Measurements from ENCODE around the gene AAGAB. TPM values are rescaled to one million over a fixed set of nuclear protein-coding genes. Genes with fewer than 3 reads are reported as not detected.

The AAGAB gene
- total RNA-seq, 1 experiment from 2014 or later: 56.5 TPM

- POLR2A ChIA-PET (ENCODE audit: unreplicated experiment): interaction anchor here (0.5 to 0.7 kb wide), 2 partner anchors 17 to 82 kb away, joined by 3 read pairs; no protein-coding TSS in a partner anchor
- TF ChIP-seq EZH2 (IDR thresholded peaks at IDR 0.05; ENCODE audit: low read depth): no peak
- no peak for TF ChIP-seq CTCF (conservative IDR thresholded peaks at IDR 0.05)
- H3K4me3 ChIP-seq: no peak overlapping the region
- CTCF ChIA-PET: no interaction called here
- peaks cover 15% of the 10 kb centered on the region for H3K36me3 ChIP-seq (ENCODE audit: low read depth)
- intact Hi-C loops (cut with micrococcal nuclease; ENCODE audit: unreplicated experiment): no loop called here
- H3F3A ChIP-seq (ENCODE audit: insufficient read depth, low read depth): peaks cover 11% of the 10 kb centered on the region; the same call in 1 of the 2 replicates
- H3K9me3 ChIP-seq (ENCODE audit: insufficient read depth, low read depth): no peaks in the 10 kb centered on the region
- no peak overlapping the region for H2AFZ ChIP-seq
- no peak for DNase-seq
- no TSS peak for BruUV-seq (replicated peaks)
- H3K27ac ChIP-seq: peak overlapping the region; percentile 37
- no peaks in the 10 kb centered on the region for H3K9me2 ChIP-seq (ENCODE audit: insufficient read depth)
- no peaks in the 10 kb centered on the region for H3K27me3 ChIP-seq (ENCODE audit: insufficient read depth, low read depth)
- peaks cover 6% of the 10 kb centered on the region; the same call in 1 of the 2 replicates for H4K20me1 ChIP-seq (ENCODE audit: insufficient read depth)
- no peak overlapping the region for H3K4me2 ChIP-seq
- peaks cover 86% of the 10 kb centered on the region for H3K79me2 ChIP-seq (ENCODE audit: low read depth)
- peaks cover 14% of the 10 kb centered on the region for H3K4me1 ChIP-seq (replicated peaks; ENCODE audit: insufficient read depth)
Observed at GRCh38 chr15:67161412-67161811, 93.0 kb downstream of the AAGAB start.

- no peak for TF ChIP-seq EZH2 (IDR thresholded peaks at IDR 0.05; ENCODE audit: low read depth)
- Histone ChIP-seq H3K4me3 (no peak overlapping the region), H2AFZ (no peak overlapping the region), H3K9me2 (ENCODE audit: insufficient read depth) (no peaks in the 10 kb centered on the region), H3K4me1 (replicated peaks; ENCODE audit: insufficient read depth) (peaks cover 36% of the 10 kb centered on the region), H3K36me3 (ENCODE audit: low read depth) (peaks cover 41% of the 10 kb centered on the region), H3K9me3 (ENCODE audit: insufficient read depth, low read depth) (no peaks in the 10 kb centered on the region), H3F3A (ENCODE audit: insufficient read depth, low read depth) (peaks cover 28% of the 10 kb centered on the region; the same call in 1 of the 2 replicates), H3K4me2 (no peak overlapping the region), H4K20me1 (ENCODE audit: insufficient read depth) (peaks cover 6% of the 10 kb centered on the region; the same call in 1 of the 2 replicates), H3K79me2 (ENCODE audit: low read depth) (peaks cover 98% of the 10 kb centered on the region), H3K27ac (peak overlapping the region; percentile 26; the same call in 1 of the 2 replicates), H3K27me3 (ENCODE audit: insufficient read depth, low read depth) (no peaks in the 10 kb centered on the region)
- intact Hi-C loops (cut with micrococcal nuclease; ENCODE audit: unreplicated experiment): no loop called here
- ChIA-PET CTCF (no interaction called here), POLR2A (ENCODE audit: unreplicated experiment) (no interaction called here)
- no peak for DNase-seq
- BruUV-seq (replicated peaks): no TSS peak
Observed at GRCh38 chr15:67158367-67158766, 96.1 kb downstream of the AAGAB start.

- peaks cover 97% of the 10 kb centered on the region for H3K79me2 ChIP-seq (ENCODE audit: low read depth)
- no peak for DNase-seq
- intact Hi-C loops (cut with micrococcal nuclease; ENCODE audit: unreplicated experiment): no loop called here
Observed at GRCh38 chr15:67157521-67158252, 96.8 kb downstream of the AAGAB start.

More at GRCh38 chr15:67157521-67158252, 96.8 kb downstream of the AAGAB start:
- Histone ChIP-seq H4K20me1 (ENCODE audit: insufficient read depth) (peaks cover 6% of the 10 kb centered on the region; the same call in 1 of the 2 replicates), H3K9me3 (ENCODE audit: insufficient read depth, low read depth) (no peaks in the 10 kb centered on the region), H3F3A (ENCODE audit: insufficient read depth, low read depth) (peaks cover 33% of the 10 kb centered on the region; the same call in 1 of the 2 replicates), H3K27me3 (ENCODE audit: insufficient read depth, low read depth) (no peaks in the 10 kb centered on the region), H3K4me2 (no peak overlapping the region), H3K9me2 (ENCODE audit: insufficient read depth) (no peaks in the 10 kb centered on the region), H3K27ac (peak overlapping the region; percentile 16; the same call in 1 of the 2 replicates), H2AFZ (no peak overlapping the region), H3K4me3 (no peak overlapping the region), H3K4me1 (replicated peaks; ENCODE audit: insufficient read depth) (peaks cover 36% of the 10 kb centered on the region), H3K36me3 (ENCODE audit: low read depth) (peaks cover 43% of the 10 kb centered on the region)
- CTCF ChIA-PET: no interaction called here
- POLR2A ChIA-PET (ENCODE audit: unreplicated experiment): no interaction called here
- BruUV-seq (replicated peaks): no TSS peak
- no peak for TF ChIP-seq CTCF (conservative IDR thresholded peaks at IDR 0.05)
- TF ChIP-seq EZH2 (IDR thresholded peaks at IDR 0.05; ENCODE audit: low read depth): no peak

Measured in PC-9 (cell line).